Panc1 (cell line): Measurements from ENCODE around the gene SCYGR7. TPM values are rescaled to one million over a fixed set of nuclear protein-coding genes. Genes with fewer than 3 reads are reported as not detected.

ENCODE experiments used
- ATAC-seq: fragments of 200-7000 bp; cut with Tn5 transposase; 2 replicates; pipeline ENCODE4 v1.9.1; 2020; ENCODE audit warnings: mild to moderate bottlenecking, moderate library complexity
- Bru-seq: library from RNA; stranded (reverse); fragments of 400-500 nt; gene quantifications from one replicate; lab custom pipeline; 2021; lab: Mats Ljungman, UMichigan
- BruChase-seq, 2 experiments: library from RNA; stranded (reverse); fragments of 400-500 nt; gene quantifications; one replicate each; lab custom pipeline; 2021; lab: Mats Ljungman, UMichigan
- BruUV-seq: library from RNA; stranded (reverse); fragments of 400-500 nt; replicated peaks from 2 replicates; lab custom pipeline; 2021; lab: Mats Ljungman, UMichigan
- CTCF ChIA-PET: fragments of 300-600 bp; sonication (Branson Sonifier 250); formaldehyde crosslinking; loops from one replicate; lab custom pipeline; 2022; ENCODE audit warnings: antibody characterized with exemption; lab: Charles Lee
- POLR2A ChIA-PET: fragments of 300-600 bp; sonication (Branson Sonifier 250); formaldehyde crosslinking; loops from one replicate; lab custom pipeline; 2022; ENCODE audit warnings: antibody characterized with exemption; lab: Charles Lee
- DNase-seq: peaks from one replicate; pipeline ENCODE4 v3.0.0-alpha.2; 2010; ENCODE audit warnings: low read depth, low spot score
- H3K27ac ChIP-seq: 2 replicates; pipeline ENCODE4 v1.5.1; 2011; ENCODE audit warnings: mild to moderate bottlenecking, low read length, inconsistent platforms
- H3K27me3 ChIP-seq: fragments of 200-500 bp; sonication (Bioruptor generic); 2 replicates; pipeline ENCODE4 v1.6.0; 2014; ENCODE audit warnings: low read length, inconsistent platforms; ENCODE audit not compliant: control insufficient read depth, insufficient read depth
- H3K36me3 ChIP-seq: fragments of 200-500 bp; sonication (Bioruptor generic); 2 replicates; pipeline ENCODE4 v1.5.1; 2014; ENCODE audit warnings: inconsistent platforms, mild to moderate bottlenecking, low read length, moderate library complexity; ENCODE audit not compliant: control insufficient read depth, insufficient read depth
- H3K4me1 ChIP-seq: 2 replicates; pipeline ENCODE4 v1.5.1; 2011; ENCODE audit warnings: inconsistent platforms, mild to moderate bottlenecking, low read length, moderate library complexity; ENCODE audit not compliant: control insufficient read depth, insufficient read depth
- H3K4me3 ChIP-seq, 2 experiments: 2 replicates each; pipeline ENCODE4 v1.5.1; 2011 to 2012; ENCODE audit warnings: low read depth in 2 of 2, low read length in 2 of 2, mild to moderate bottlenecking in 2 of 2, inconsistent platforms in 1 of 2, moderate library complexity in 1 of 2
- H3K9me3 ChIP-seq: fragments of 200-500 bp; sonication (Bioruptor generic); 2 replicates; pipeline ENCODE4 v1.5.1; 2014; ENCODE audit warnings: low read depth, mild to moderate bottlenecking, inconsistent platforms, low read length, moderate library complexity; ENCODE audit not compliant: control insufficient read depth, insufficient read depth
- CTCF ChIP-seq: fragments of 450-650 bp; IDR thresholded peaks from 2 replicates; pipeline ENCODE4 v1.5.1; 2017; ENCODE audit warnings: mild to moderate bottlenecking
- POLR2AphosphoS5 ChIP-seq: IDR thresholded peaks from 2 replicates; pipeline ENCODE4 v1.6.1; 2012; ENCODE audit warnings: mild to moderate bottlenecking, low read depth, low read length, moderate library complexity
- REST ChIP-seq, 2 experiments: IDR thresholded peaks; 2 replicates each; pipeline ENCODE4 v1.6.1; 2011 to 2012; ENCODE audit warnings: low read depth in 2 of 2, control low read depth in 1 of 2, low read length in 1 of 2, mild to moderate bottlenecking in 1 of 2, moderate library complexity in 1 of 2; ENCODE audit not compliant: insufficient read depth in 1 of 2
- SIN3A ChIP-seq: IDR thresholded peaks from 2 replicates; pipeline ENCODE4 v1.6.1; 2012; ENCODE audit warnings: low read depth, mild to moderate bottlenecking, low read length, moderate library complexity, borderline replicate concordance; ENCODE audit not compliant: insufficient read depth
- TCF7L2 ChIP-seq: IDR thresholded peaks from 2 replicates; pipeline ENCODE4 v1.6.1; 2011; ENCODE audit warnings: mild to moderate bottlenecking, low read depth, low read length, inconsistent platforms
- in situ Hi-C: cut with HindIII; loops from 2 replicates; pipeline ENCODE4 v1.10.0; 2016; ENCODE audit warnings: low sequenced_read_pairs, low pct_unique_long_range_greater_than_20kb
- intact Hi-C: fragments of 100-400 bp; cut with micrococcal nuclease; formaldehyde crosslinking; loops from one replicate; pipeline ENCODE4 v1.10.0; 2022; ENCODE audit not compliant: unreplicated experiment
- long read RNA-seq: library from polyadenylated mRNA; unstranded; transcript quantifications from one replicate; pipeline ENCODE4 v2.0.0, GENCODE V29; 2021; ENCODE audit not compliant: unreplicated experiment
- polyA plus RNA-seq: library from polyadenylated mRNA; unstranded; fragments of >200 nt; gene quantifications from one replicate; pipeline ENCODE4 v1.2.1, GENCODE V29; 2012; ENCODE audit warnings: missing spikeins; ENCODE audit not compliant: insufficient read length
- total RNA-seq: library from RNA; stranded (reverse); gene quantifications from one replicate; pipeline ENCODE4 v1.2.1, GENCODE V29; 2021; ENCODE audit not compliant: unreplicated experiment

Gene SCYGR7
- total RNA-seq (not detected), Bru-seq, nascent RNA (not detected), BruChase-seq, experiment 1, labeled RNA remaining after a 2-hour chase (not detected), BruChase-seq, experiment 2, labeled RNA remaining after a 6-hour chase (not detected)
- polyA plus RNA-seq, result not detected
- long read RNA-seq, result 0 reads

GRCh38 chr2:227728035-227728434 lies at the start of gene SCYGR7:
TSS of gene SCYGR7 (plus strand) at chr2:227728335. CDS start at chr2:227728335, 0 bp downstream.
- BruUV-seq, result no TSS peak
- ChIA-PET POLR2A (no interaction called here), CTCF (no interaction called here)
- no peak for TF ChIP-seq CTCF
- no peak for TF ChIP-seq REST (IDR thresholded peaks at IDR 0.05; ENCODE audit: insufficient read depth in 1 of 2, low read depth in 2 of 2, low read length in 1 of 2)
- TF ChIP-seq TCF7L2, result no peak
- no peak for TF ChIP-seq POLR2AphosphoS5
- TF ChIP-seq SIN3A, result no peak
- no peaks in the 10 kb centered on the region for H3K4me1 ChIP-seq
- no peak within 1 kb of the TSS for H3K4me3 ChIP-seq
- H3K36me3 ChIP-seq, result no peaks in the 10 kb centered on the region
- in situ Hi-C loops, result no loop called here
- ATAC-seq, result no peak
- no peaks in the 10 kb centered on the region for H3K9me3 ChIP-seq
- H3K27me3 ChIP-seq, result peaks cover 3% of the 10 kb centered on the region; the same call in 1 of the 2 replicates
- no peak within 1 kb of the TSS for H3K27ac ChIP-seq
- DNase-seq, result no peak
- intact Hi-C loops, result no loop called here

GRCh38 chr2:227684258-227684657 lies 43.9 kb upstream of the SCYGR7 start:
- in situ Hi-C loops (no loop called here), intact Hi-C loops (no loop called here)
- H3K4me1 ChIP-seq, result no peaks in the 10 kb centered on the region
- H3K4me3 ChIP-seq, result no peak overlapping the region
- ATAC-seq (no peak), DNase-seq (no peak)
- BruUV-seq, result no TSS peak
- no peak overlapping the region for H3K27ac ChIP-seq
- CTCF ChIA-PET, result no interaction called here
- no peaks in the 10 kb centered on the region for H3K9me3 ChIP-seq
- POLR2A ChIA-PET, result no interaction called here
- H3K36me3 ChIP-seq, result no peaks in the 10 kb centered on the region
- 0 out of 2 replicates have a peak, but pooled peaks cover 2% of the 10 kb centered on the region for H3K27me3 ChIP-seq
- TF ChIP-seq CTCF (no peak), POLR2AphosphoS5 (no peak), REST (IDR thresholded peaks at IDR 0.05; ENCODE audit: insufficient read depth in 1 of 2, low read depth in 2 of 2, low read length in 1 of 2) (no peak), SIN3A (no peak), TCF7L2 (no peak)
